Muscle of leg (tissue), 11 donors: ENCODE measurements around the gene LRRC61. TPM values are rescaled to one million over a fixed set of nuclear protein-coding genes. Genes with fewer than 3 reads are reported as not detected.

Experiments
- DNase-seq: peaks from one replicate; pipeline ENCODE4 v3.0.0; 2013
- H3K27ac ChIP-seq: one replicate; pipeline ENCODE4 v1.5.1; 2013; ENCODE audit warnings: mild to moderate bottlenecking, low read length, control low read depth
- H3K27me3 ChIP-seq: one replicate; pipeline ENCODE4 v1.6.1; 2013; ENCODE audit warnings: low read length; ENCODE audit not compliant: control insufficient read depth, insufficient read depth
- H3K36me3 ChIP-seq: one replicate; pipeline ENCODE4 v1.6.1; 2013; ENCODE audit warnings: low read length; ENCODE audit not compliant: control insufficient read depth, insufficient read depth
- H3K4me1 ChIP-seq: one replicate; pipeline ENCODE4 v1.6.1; 2013; ENCODE audit warnings: low read length; ENCODE audit not compliant: control insufficient read depth, insufficient read depth
- H3K4me3 ChIP-seq: one replicate; pipeline ENCODE4 v1.5.1; 2013; ENCODE audit warnings: low read length, control low read depth
- H3K9me3 ChIP-seq: replicated peaks from 2 replicates; pipeline ENCODE4 v1.6.1; 2013; ENCODE audit warnings: low read depth, low read length; ENCODE audit not compliant: control insufficient read depth
- WGBS: methylation state at CpG from one replicate; pipeline ENCODE4 v1.1.5; 2013; ENCODE audit warnings: missing lambda C conversion rate; ENCODE audit not compliant: insufficient coverage; 5-methylcytosine and 5-hydroxymethylcytosine counted together
- polyA plus RNA-seq, 8 donors: library from polyadenylated mRNA; unstranded; fragments of 120-200 nt; gene quantifications; one replicate each; pipeline versions ENCODE4 v1.2.1 to v1.2.3, GENCODE V29; 2013; ENCODE audit warnings: inconsistent platforms in 1 of 8, low replicate concordance in 1 of 8; ENCODE audit not compliant: insufficient read length in 8 of 8, insufficient read depth in 1 of 8
- total RNA-seq: library from RNA; stranded (reverse); fragments of 120-200 nt; gene quantifications from one replicate; pipeline ENCODE4 v1.2.4, GENCODE V29; 2013

Gene LRRC61
- total and polyA plus RNA-seq, 9 donors, result 3.6 to 11.9 (median 7.6) TPM

GRCh38 chr7:150317748-150318444 lies 5.3 kb upstream of the LRRC61 start:
- Histone ChIP-seq H3K4me3 (no peak overlapping the region), H3K27ac (no peak overlapping the region), H3K9me3 (no peaks in the 10 kb centered on the region), H3K4me1 (peaks cover 8% of the 10 kb centered on the region), H3K27me3 (peaks cover 1% of the 10 kb centered on the region), H3K36me3 (no peaks in the 10 kb centered on the region)
- no peak for DNase-seq
- 41% methylated on average over 4 of the region's 7 CpGs for WGBS

DNA sequence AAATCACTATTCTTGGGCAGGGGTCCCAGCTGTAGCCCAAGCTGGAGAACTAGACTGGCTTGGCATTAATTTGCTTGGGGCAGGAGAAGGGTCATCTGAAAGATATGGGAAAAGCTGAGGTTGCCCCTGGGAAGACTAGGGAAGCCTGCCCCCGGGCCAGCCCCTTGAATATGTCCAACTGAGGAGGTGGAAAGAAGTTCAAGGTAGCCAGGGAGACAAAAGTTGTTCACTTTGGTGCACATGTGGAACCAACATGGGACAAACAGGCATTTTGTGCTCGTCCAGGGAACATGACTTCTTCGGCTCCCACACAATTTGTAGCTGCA lies 1.4 kb upstream of the LRRC61 start:
- H3K4me3 ChIP-seq, result no peak overlapping the region
- H3K4me1 ChIP-seq, result peaks cover 22% of the 10 kb centered on the region
- H3K27me3 ChIP-seq, result peaks cover 4% of the 10 kb centered on the region
- peaks cover 10% of the 10 kb centered on the region for H3K36me3 ChIP-seq
- no peaks in the 10 kb centered on the region for H3K9me3 ChIP-seq
- no peak for DNase-seq
- WGBS, result 95% methylated on average over 2 of the region's 3 CpGs
- H3K27ac ChIP-seq, result no peak overlapping the region

DNA sequence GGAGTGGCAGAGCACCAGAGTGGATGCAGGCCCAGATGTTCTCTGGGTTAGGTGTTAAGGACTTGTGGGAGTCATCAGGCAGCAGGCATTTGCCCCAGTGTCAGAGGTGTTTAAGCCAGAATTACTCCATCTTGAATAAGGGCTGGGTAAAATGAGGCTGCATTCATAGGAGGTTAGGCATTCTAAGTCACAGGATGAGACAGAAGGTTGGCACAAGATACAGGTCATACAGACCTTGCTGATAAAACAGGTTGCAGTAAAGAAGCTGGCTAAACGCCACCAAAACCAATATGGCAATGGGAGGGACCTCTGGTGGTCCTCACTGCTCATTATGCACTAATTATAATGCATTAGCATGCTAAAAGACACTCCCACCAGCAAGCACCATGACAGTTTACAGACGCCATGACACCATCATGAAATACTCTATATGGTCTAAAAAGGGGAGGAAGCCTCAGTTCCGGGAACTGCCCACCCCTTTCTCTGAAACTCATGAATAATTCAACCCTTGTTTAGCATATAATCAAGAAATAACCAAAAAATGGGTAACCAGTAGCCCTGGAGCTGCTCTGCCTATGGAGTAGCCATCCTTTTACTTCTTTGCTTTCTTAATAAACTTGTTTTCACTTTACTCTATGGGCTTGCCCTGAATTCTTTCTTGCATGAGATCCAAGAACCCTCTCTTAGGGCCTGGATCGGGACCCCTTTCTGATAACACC lies 882 bp upstream of the LRRC61 start:
- DNase-seq, result no peak
- Histone ChIP-seq H3K27me3 (peaks cover 4% of the 10 kb centered on the region), H3K4me3 (peak overlapping the region; percentile 69), H3K9me3 (no peaks in the 10 kb centered on the region), H3K36me3 (peaks cover 12% of the 10 kb centered on the region), H3K27ac (no peak overlapping the region), H3K4me1 (peaks cover 22% of the 10 kb centered on the region)
- no CpG with 5 or more reads among the region's 4 CpGs for WGBS

- Histone ChIP-seq H3K36me3 (peaks cover 12% of the 10 kb centered on the region), H3K4me1 (peaks cover 23% of the 10 kb centered on the region), H3K27me3 (peaks cover 4% of the 10 kb centered on the region), H3K4me3 (peak overlapping the region; percentile 69), H3K27ac (no peak overlapping the region), H3K9me3 (no peaks in the 10 kb centered on the region)
- WGBS, result 11% methylated on average over 8 of the region's 16 CpGs
- DNase-seq, result peak; percentile 18
These were observed 672 bp downstream of the LRRC61 start for GRCh38 chr7:150323682-150324372.

GRCh38 chr7:150324373-150324961 lies 1.3 kb downstream of the LRRC61 start:
- Histone ChIP-seq H3K4me3 (no peak overlapping the region), H3K27ac (no peak overlapping the region), H3K9me3 (no peaks in the 10 kb centered on the region), H3K4me1 (peaks cover 29% of the 10 kb centered on the region), H3K36me3 (peaks cover 13% of the 10 kb centered on the region), H3K27me3 (peaks cover 4% of the 10 kb centered on the region)
- WGBS, result 28% methylated on average over 10 of the region's 12 CpGs
- peak; percentile 33 for DNase-seq

DNA sequence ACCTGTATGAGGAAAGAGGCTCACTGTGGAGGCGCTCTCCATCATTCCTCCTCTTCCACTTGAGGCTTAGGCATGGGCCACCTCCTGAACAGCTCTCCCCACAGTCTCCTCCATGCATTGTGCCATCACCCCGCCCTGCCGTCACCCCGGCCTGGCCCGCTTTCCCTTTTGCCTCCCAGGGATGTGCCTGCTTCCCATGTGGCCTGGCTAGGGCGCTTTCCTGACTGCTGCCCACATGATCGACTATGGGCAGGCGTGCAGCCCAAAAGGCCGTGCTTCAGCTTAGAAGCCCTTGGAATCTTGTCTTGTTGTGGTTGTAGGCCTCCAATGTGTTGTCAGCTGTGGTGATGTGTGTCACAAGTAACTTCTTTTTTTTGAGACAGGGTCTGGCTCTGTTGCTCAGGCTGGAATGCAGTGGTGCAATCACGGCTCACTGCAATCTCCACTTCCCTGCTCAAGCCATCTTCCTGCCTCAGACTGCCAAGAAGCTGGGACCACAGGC lies 2.0 kb downstream of the LRRC61 start:
- 92% methylated on average over 7 of the region's 10 CpGs for WGBS
- no peak overlapping the region for H3K4me3 ChIP-seq
- H3K27me3 ChIP-seq, result peaks cover 4% of the 10 kb centered on the region
- peaks cover 35% of the 10 kb centered on the region for H3K4me1 ChIP-seq
- H3K27ac ChIP-seq, result no peak overlapping the region
- DNase-seq, result no peak
- H3K9me3 ChIP-seq, result no peaks in the 10 kb centered on the region
- peaks cover 13% of the 10 kb centered on the region for H3K36me3 ChIP-seq

- DNase-seq, result no peak
- no peak overlapping the region for H3K4me3 ChIP-seq
- WGBS, result 97% methylated on average over 4 of the region's 6 CpGs
These were observed 2.7 kb downstream of the LRRC61 start for GRCh38 chr7:150325901-150326300.

GRCh38 chr7:150326657-150327268 lies 3.6 kb downstream of the LRRC61 start:
- Histone ChIP-seq H3K4me3 (no peak overlapping the region), H3K9me3 (no peaks in the 10 kb centered on the region), H3K36me3 (peaks cover 13% of the 10 kb centered on the region), H3K27ac (no peak overlapping the region), H3K4me1 (peaks cover 49% of the 10 kb centered on the region), H3K27me3 (peaks cover 4% of the 10 kb centered on the region)
- no CpG with 5 or more reads among the region's 4 CpGs for WGBS
- no peak for DNase-seq

More at GRCh38 chr7:150325901-150326300, 2.7 kb downstream of the LRRC61 start:
- Histone ChIP-seq H3K27ac (no peak overlapping the region), H3K4me1 (peaks cover 43% of the 10 kb centered on the region), H3K27me3 (peaks cover 4% of the 10 kb centered on the region), H3K9me3 (no peaks in the 10 kb centered on the region), H3K36me3 (peaks cover 13% of the 10 kb centered on the region)

DNA sequence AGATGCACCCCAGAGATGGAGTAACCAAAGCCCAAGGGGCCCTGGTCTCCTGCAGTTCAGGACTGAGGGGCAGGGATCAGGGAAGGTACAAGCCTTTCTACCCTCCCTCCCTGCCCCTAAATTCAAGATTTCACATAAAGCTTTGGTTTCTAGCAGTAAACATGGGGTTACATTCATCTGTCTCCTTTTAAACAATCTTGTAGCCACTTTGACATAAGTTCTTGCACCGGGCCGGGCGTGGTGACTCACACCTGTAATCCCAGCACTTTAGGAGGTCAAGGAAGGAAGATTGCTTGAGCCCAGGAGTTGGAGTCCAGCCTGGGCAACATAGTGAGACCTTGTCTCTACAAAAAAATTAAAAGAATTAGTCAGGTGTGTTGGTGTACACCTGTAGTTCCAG lies 4.2 kb downstream of the LRRC61 start:
- Histone ChIP-seq H3K4me3 (no peak overlapping the region), H3K27me3 (peaks cover 4% of the 10 kb centered on the region), H3K4me1 (peaks cover 49% of the 10 kb centered on the region), H3K9me3 (no peaks in the 10 kb centered on the region), H3K36me3 (peaks cover 13% of the 10 kb centered on the region), H3K27ac (no peak overlapping the region)
- WGBS, result 87% methylated on average over 3 of the region's 3 CpGs
- DNase-seq, result no peak
